GM13976 (cell line): ENCODE measurements around the gene PALMD.

Source experiments
- DNase-seq: peaks from one replicate; pipeline ENCODE4 v3.0.0; 2012; ENCODE audit warnings: low spot score
- CTCF ChIP-seq: IDR thresholded peaks from 2 replicates; pipeline ENCODE4 v1.5.1; 2012; ENCODE audit warnings: borderline replicate concordance, mild to moderate bottlenecking; ENCODE audit not compliant: insufficient read depth; ENCODE audit errors: extremely low read depth, missing control alignments, control extremely low read depth
- in situ Hi-C: fragments of 300-500 bp; cut with MboI; formaldehyde crosslinking; loops from one replicate; pipeline ENCODE4 v1.12.0; 2022; ENCODE audit warnings: low sequenced_read_pairs, mixed read lengths, inconsistent platforms; ENCODE audit not compliant: unreplicated experiment

PALMD gene

GRCh38 chr1:99602404-99602969 is 43.4 kb upstream of the PALMD start:
- no peak for TF ChIP-seq CTCF
- DNase-seq: no peak
- in situ Hi-C loops: no loop called here

- no peak for TF ChIP-seq CTCF
- DNase-seq: no peak
- in situ Hi-C loops: no loop called here
These were observed 42.0 kb upstream of the PALMD start for GRCh38 chr1:99603699-99604560.

- in situ Hi-C loops: no loop called here
- no peak for TF ChIP-seq CTCF
- DNase-seq: no peak
These were observed 39.6 kb upstream of the PALMD start for GRCh38 chr1:99606306-99606705.

- no peak for DNase-seq
- in situ Hi-C loops: no loop called here
These were observed 38.3 kb upstream of the PALMD start for GRCh38 chr1:99607590-99607989.

GRCh38 chr1:99608058-99608457 is 37.9 kb upstream of the PALMD start:
- in situ Hi-C loops: no loop called here

More at GRCh38 chr1:99607590-99607989, 38.3 kb upstream of the PALMD start:
- no peak for TF ChIP-seq CTCF

GRCh38 chr1:99613716-99614115 is 32.2 kb upstream of the PALMD start:
- in situ Hi-C loops: no loop called here
- DNase-seq: no peak
- TF ChIP-seq CTCF: no peak

More at GRCh38 chr1:99608058-99608457, 37.9 kb upstream of the PALMD start:
- no peak for DNase-seq
- TF ChIP-seq CTCF: no peak
